ENCODE measurements around the gene VPS26B. TPM values are rescaled to one million over a fixed set of nuclear protein-coding genes. Genes with fewer than 3 reads are reported as not detected.

VPS26B gene
- polyA plus RNA-seq, 1 experiment, result 48.8 TPM

- Histone ChIP-seq H3K36me3 (ENCODE audit: control insufficient read depth, insufficient read depth, low read length) (no peaks in the 10 kb centered on the region; the same call in 1 of the 2 replicates), H3K27me3 (ENCODE audit: control insufficient read depth, insufficient read depth, low read length) (no peaks in the 10 kb centered on the region), H3K4me3 (ENCODE audit: low read depth, low read length) (no peak overlapping the region)
- DNase-seq (ENCODE audit: low read depth), result no peak
- CTCF ChIA-PET, result interaction anchor here (1.2 to 3.9 kb wide), 2 partner anchors 11 to 15 kb away, joined by 3 to 17 read pairs; no protein-coding TSS in a partner anchor
- no peak for TF ChIP-seq CTCF (IDR thresholded peaks at IDR 0.05; ENCODE audit: insufficient read depth, low read depth, low read length)
- POLR2A ChIA-PET, result no interaction called here
These were observed 27.7 kb upstream of the VPS26B start for GRCh38 chr11:134196756-134197155.

GRCh38 chr11:134199531-134199930 is 24.9 kb upstream of the VPS26B start:
- DNase-seq (ENCODE audit: low read depth), result no peak
- H3K4me3 ChIP-seq (ENCODE audit: low read depth, low read length), result no peak overlapping the region
- ChIA-PET POLR2A (no interaction called here), CTCF (interaction anchor here (2.3 kb wide), 1 partner anchor 8 kb away, joined by 10 read pairs; no protein-coding TSS in a partner anchor)
- no peak for TF ChIP-seq CTCF (IDR thresholded peaks at IDR 0.05; ENCODE audit: insufficient read depth, low read depth, low read length)
- H3K36me3 ChIP-seq (ENCODE audit: control insufficient read depth, insufficient read depth, low read length), result peaks cover 2% of the 10 kb centered on the region; the same call in 1 of the 2 replicates
- no peaks in the 10 kb centered on the region for H3K27me3 ChIP-seq (ENCODE audit: control insufficient read depth, insufficient read depth, low read length)

GRCh38 chr11:134200688-134201087 is 23.8 kb upstream of the VPS26B start:
- Histone ChIP-seq H3K36me3 (ENCODE audit: control insufficient read depth, insufficient read depth, low read length) (peaks cover 3% of the 10 kb centered on the region; the same call in 1 of the 2 replicates), H3K4me3 (ENCODE audit: low read depth, low read length) (no peak overlapping the region), H3K27me3 (ENCODE audit: control insufficient read depth, insufficient read depth, low read length) (no peaks in the 10 kb centered on the region)
- DNase-seq (ENCODE audit: low read depth), result no peak
- ChIA-PET POLR2A (no interaction called here), CTCF (no interaction called here)
- no peak for TF ChIP-seq CTCF (IDR thresholded peaks at IDR 0.05; ENCODE audit: insufficient read depth, low read depth, low read length)

GRCh38 chr11:134202661-134203060 is 21.8 kb upstream of the VPS26B start:
- DNase-seq (ENCODE audit: low read depth), result no peak
- H3K4me3 ChIP-seq (ENCODE audit: low read depth, low read length), result no peak overlapping the region
- CTCF ChIA-PET, result interaction anchor here (1.5 kb wide), 1 partner anchor 42 kb away, joined by 3 read pairs; no protein-coding TSS in a partner anchor
- no peaks in the 10 kb centered on the region for H3K27me3 ChIP-seq (ENCODE audit: control insufficient read depth, insufficient read depth, low read length)
- POLR2A ChIA-PET, result no interaction called here
- TF ChIP-seq CTCF (IDR thresholded peaks at IDR 0.05; ENCODE audit: insufficient read depth, low read depth, low read length), result no peak
- H3K36me3 ChIP-seq (ENCODE audit: control insufficient read depth, insufficient read depth, low read length), result peaks cover 9% of the 10 kb centered on the region; the same call in 1 of the 2 replicates

GRCh38 chr11:134205729-134206128 is 18.7 kb upstream of the VPS26B start:
- POLR2A ChIA-PET, result no interaction called here
- no peak for DNase-seq (ENCODE audit: low read depth)
- CTCF ChIA-PET, result interaction anchor here (0.9 to 1.3 kb wide), 3 partner anchors 21 to 278 kb away, joined by 3 to 4 read pairs (median 3); no protein-coding TSS in a partner anchor
- H3K36me3 ChIP-seq (ENCODE audit: control insufficient read depth, insufficient read depth, low read length), result peaks cover 10% of the 10 kb centered on the region; the same call in 1 of the 2 replicates
- no peaks in the 10 kb centered on the region for H3K27me3 ChIP-seq (ENCODE audit: control insufficient read depth, insufficient read depth, low read length)
- no peak overlapping the region for H3K4me3 ChIP-seq (ENCODE audit: low read depth, low read length)
- TF ChIP-seq CTCF (IDR thresholded peaks at IDR 0.05; ENCODE audit: insufficient read depth, low read depth, low read length), result no peak

Data from BJ (cell line).